ENCODE results near the gene VARS2.

DNA sequence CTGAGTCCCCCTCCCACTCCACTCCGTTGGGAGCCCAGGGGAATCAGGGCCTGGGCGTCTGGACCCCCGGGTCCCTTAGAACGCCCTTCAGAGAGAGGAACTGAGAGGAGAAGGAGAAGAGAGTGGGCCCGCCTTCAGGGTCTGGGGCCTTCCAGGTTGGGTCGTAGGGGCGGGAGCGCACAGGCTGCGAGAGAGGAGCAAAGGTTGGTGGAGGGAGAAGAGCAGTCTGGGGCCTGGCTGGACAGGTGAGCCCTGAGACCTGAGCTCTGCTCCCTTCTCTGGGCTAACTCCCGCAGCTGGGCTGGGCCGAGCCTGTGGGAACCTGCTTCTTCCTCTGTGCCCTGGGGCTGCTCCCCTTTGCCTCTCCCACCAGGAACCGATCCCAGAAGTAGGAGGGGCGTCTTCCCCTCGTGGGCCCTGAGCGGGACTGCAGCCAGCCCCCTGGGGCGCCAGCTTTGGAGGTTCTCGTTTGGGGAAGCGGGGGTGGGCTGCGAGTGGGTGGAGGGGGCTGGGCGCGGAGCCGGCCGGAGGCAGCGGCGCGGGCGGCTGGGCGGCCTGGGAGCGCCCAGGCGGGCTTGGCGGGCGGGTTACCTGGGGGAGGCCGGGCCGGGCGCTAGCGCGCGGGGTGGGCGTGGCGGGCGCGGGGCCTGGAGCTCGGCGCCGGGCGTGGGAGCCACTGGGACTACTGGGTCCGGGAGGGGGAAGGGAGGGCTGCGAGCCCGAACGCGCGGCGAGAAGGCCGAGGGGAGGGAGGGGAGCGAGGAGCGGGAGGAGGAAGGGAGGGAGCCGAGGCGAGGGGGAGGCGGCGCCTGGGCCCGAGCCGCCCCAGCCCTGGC lies 30.1 kb upstream of the VARS2 start, which contains the start of gene DDR1:
- TF ChIP-seq, protein P1, sequence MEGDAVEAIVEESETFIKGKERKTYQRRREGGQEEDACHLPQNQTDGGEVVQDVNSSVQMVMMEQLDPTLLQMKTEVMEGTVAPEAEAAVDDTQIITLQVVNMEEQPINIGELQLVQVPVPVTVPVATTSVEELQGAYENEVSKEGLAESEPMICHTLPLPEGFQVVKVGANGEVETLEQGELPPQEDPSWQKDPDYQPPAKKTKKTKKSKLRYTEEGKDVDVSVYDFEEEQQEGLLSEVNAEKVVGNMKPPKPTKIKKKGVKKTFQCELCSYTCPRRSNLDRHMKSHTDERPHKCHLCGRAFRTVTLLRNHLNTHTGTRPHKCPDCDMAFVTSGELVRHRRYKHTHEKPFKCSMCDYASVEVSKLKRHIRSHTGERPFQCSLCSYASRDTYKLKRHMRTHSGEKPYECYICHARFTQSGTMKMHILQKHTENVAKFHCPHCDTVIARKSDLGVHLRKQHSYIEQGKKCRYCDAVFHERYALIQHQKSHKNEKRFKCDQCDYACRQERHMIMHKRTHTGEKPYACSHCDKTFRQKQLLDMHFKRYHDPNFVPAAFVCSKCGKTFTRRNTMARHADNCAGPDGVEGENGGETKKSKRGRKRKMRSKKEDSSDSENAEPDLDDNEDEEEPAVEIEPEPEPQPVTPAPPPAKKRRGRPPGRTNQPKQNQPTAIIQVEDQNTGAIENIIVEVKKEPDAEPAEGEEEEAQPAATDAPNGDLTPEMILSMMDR (conservative IDR thresholded peaks at IDR 0.05; ENCODE audit: low read length), result no peak
- no peak for TF ChIP-seq EZH2phosphoT487 (IDR thresholded peaks at IDR 0.05; ENCODE audit: borderline replicate concordance)

Data from Loucy (cell line).